ACC112 (cell line): Measurements from ENCODE around the gene MTA1.

Experiments used
- H2AFZ ChIP-seq: fragments of 200-600 bp; sonication (generic); one replicate; pipeline ENCODE4 v1.6.0; 2017; ENCODE audit warnings: antibody characterized with exemption, low read length; ENCODE audit not compliant: unreplicated experiment
- H3K27ac ChIP-seq: fragments of 200-600 bp; sonication (generic); 2 replicates; pipeline ENCODE4 v1.5.1; 2014; ENCODE audit warnings: low read depth, mild to moderate bottlenecking, antibody characterized with exemption, low read length, moderate library complexity
- H3K27me3 ChIP-seq: fragments of 200-600 bp; sonication (generic); 2 replicates; pipeline ENCODE4 v1.6.1; 2014; ENCODE audit warnings: mild to moderate bottlenecking, antibody characterized with exemption, low read length, moderate library complexity, mixed read lengths; ENCODE audit not compliant: insufficient read depth
- H3K36me3 ChIP-seq: fragments of 200-600 bp; sonication (generic); 2 replicates; pipeline ENCODE4 v1.6.1; 2016; ENCODE audit warnings: mild to moderate bottlenecking, antibody characterized with exemption, low read length, moderate library complexity, mixed read lengths; ENCODE audit not compliant: insufficient read depth
- H3K4me1 ChIP-seq: fragments of 200-600 bp; sonication (generic); one replicate; pipeline ENCODE4 v1.6.1; 2016; ENCODE audit warnings: low read length, mixed read lengths; ENCODE audit not compliant: insufficient read depth, unreplicated experiment, control insufficient read depth
- H3K4me3 ChIP-seq: fragments of 200-600 bp; sonication (generic); 2 replicates; pipeline ENCODE4 v1.5.1; 2014; ENCODE audit warnings: mild to moderate bottlenecking, low read depth, low read length
- H3K79me2 ChIP-seq: fragments of 200-600 bp; sonication (generic); one replicate; pipeline ENCODE4 v1.6.0; 2016; ENCODE audit warnings: low read length; ENCODE audit not compliant: control insufficient read depth, unreplicated experiment, insufficient read depth

Gene MTA1

DNA sequence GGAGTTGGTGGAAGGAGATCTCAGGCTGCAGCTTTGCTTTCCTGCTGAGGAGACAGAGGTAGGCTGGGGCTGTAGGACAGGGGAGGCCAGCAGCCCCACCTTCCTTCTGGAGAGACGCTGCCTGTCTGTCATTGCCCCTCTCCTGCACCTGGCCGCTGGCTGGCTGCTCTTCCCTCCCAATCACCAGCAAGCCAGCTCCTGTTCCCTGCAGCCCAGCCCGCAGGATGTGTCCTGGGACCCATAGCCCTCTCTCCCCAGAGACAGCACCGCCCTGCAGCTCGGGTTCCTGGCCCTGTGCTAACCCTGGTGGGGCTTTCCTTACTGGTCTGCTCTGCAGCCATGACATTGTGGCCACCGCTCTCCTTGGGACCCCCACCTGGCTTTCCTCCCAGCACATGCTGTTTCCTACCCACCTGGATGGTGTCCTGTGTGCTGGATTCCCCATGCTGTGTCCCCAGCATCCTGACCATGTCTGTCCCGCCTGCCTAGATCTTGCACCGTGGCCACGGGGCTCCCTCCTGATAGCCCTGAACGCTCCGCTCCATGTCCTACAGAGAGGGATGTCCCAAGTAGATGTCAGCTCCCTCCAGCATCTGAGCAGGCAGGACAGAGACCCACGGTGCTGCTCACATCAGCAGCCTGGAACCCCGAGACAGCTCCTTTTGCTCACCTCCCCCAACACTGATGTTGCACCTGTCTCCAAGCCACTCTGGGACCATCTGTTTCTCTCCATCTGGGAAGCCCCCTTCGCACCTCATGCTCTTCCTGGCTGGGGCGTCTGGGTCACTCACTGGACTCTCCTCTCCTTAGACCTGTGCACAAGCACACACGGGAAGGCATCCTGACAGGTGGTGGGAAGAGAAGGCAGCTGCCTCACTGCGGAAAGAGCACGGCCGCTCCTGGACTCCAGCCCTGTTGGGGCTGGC is 1.1 kb upstream of the MTA1 start:
- Histone ChIP-seq H3K36me3 (no peaks in the 10 kb centered on the region), H3K27me3 (no peaks in the 10 kb centered on the region), H3K4me1 (peaks cover 19% of the 10 kb centered on the region), H3K79me2 (peaks cover 38% of the 10 kb centered on the region), H3K4me3 (peak overlapping the region; percentile 92), H2AFZ (no peak overlapping the region), H3K27ac (no peak overlapping the region)

DNA sequence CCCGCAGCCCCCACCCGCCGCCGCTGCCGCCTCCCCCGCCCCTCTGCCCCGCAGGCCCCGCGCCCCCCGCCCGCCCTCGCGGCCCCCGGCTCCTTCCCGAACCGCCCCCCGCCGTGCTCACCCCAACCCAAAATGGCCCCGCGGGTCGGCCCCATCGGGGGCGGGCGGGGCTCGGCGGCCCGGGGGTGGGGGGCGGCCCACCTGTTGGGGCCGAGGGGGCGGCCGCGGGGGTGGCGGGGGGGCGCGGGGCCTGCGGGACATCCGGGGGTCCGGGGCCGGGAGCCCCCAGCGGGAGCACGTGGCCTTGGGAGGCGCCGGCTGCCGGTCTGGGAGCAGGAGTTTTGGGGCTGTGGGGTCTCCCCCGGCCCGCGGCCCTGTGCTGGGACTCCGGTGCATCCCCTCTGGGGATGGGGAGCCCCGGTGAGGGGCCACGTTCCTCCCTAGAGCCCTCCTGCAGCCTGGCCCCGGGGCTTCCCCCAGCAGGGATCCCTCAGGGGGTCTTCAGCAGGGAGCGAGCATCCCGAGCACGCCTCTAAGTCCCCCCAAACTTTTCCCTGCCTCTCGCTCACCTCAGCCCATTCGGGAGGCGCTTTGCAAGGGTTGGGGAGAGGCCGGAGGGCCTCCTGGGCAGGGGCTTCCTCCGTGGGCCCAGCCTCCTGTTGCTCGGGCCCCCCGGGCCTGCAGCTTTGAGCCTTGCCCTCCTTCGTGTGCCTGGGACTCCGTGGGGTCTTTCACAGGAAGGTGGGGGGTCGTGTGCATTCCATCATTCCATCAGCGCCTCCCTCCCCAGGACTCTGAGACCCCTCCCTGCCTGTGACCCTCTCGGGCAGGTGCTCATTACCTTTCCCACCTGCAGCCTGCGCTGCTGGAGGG is 710 bp downstream of the MTA1 start:
- Histone ChIP-seq H2AFZ (no peak overlapping the region), H3K4me1 (peaks cover 19% of the 10 kb centered on the region), H3K27me3 (no peaks in the 10 kb centered on the region), H3K79me2 (peaks cover 54% of the 10 kb centered on the region), H3K36me3 (no peaks in the 10 kb centered on the region), H3K27ac (no peak overlapping the region; the same call in 1 of the 2 replicates), H3K4me3 (peak overlapping the region; percentile 99)

DNA sequence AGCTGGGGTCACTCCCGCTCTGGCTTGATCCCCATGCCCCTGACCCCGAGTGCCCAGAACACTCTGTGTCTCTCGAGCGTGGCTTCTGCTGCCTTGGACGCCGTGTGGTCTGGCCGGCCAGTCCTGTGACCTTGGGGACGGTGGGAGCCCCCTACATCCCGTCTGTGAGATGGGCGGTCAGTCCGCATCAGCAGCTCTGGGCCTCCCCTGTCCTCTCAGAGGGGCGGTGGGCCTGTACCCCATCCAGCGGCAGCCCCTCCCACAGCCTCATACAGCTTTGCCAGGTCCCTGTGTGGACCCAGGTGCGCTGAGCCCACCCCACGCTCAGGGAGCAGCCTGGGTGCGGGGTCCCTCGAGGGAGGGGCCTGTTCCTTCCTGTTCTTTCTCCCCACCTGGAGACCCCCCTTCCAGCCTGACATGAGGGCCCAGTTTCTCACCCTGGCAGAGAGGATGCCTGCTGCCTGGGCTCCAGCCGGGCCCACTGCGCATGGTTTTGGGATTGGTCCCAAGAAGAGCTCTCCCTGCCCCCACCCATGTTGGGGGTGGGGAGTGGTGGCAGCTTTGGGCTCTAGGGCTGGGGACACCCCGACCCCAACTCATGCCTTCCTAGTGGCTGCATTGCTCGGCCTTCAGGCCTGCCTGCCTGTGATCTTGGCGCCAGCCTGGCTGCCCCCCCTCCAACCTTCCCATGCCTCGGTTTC is 1.5 kb downstream of the MTA1 start:
- Histone ChIP-seq H3K79me2 (peaks cover 62% of the 10 kb centered on the region), H3K36me3 (no peaks in the 10 kb centered on the region), H3K27ac (no peak overlapping the region), H3K4me1 (peaks cover 19% of the 10 kb centered on the region), H3K27me3 (no peaks in the 10 kb centered on the region), H2AFZ (no peak overlapping the region), H3K4me3 (peak overlapping the region; percentile 99)

GRCh38 chr14:105421723-105422615 is 2.3 kb downstream of the MTA1 start:
- Histone ChIP-seq H2AFZ (no peak overlapping the region), H3K27ac (no peak overlapping the region), H3K4me3 (peak overlapping the region; percentile 99), H3K27me3 (no peaks in the 10 kb centered on the region), H3K36me3 (no peaks in the 10 kb centered on the region; the same call in 1 of the 2 replicates), H3K4me1 (peaks cover 19% of the 10 kb centered on the region), H3K79me2 (peaks cover 70% of the 10 kb centered on the region)

DNA sequence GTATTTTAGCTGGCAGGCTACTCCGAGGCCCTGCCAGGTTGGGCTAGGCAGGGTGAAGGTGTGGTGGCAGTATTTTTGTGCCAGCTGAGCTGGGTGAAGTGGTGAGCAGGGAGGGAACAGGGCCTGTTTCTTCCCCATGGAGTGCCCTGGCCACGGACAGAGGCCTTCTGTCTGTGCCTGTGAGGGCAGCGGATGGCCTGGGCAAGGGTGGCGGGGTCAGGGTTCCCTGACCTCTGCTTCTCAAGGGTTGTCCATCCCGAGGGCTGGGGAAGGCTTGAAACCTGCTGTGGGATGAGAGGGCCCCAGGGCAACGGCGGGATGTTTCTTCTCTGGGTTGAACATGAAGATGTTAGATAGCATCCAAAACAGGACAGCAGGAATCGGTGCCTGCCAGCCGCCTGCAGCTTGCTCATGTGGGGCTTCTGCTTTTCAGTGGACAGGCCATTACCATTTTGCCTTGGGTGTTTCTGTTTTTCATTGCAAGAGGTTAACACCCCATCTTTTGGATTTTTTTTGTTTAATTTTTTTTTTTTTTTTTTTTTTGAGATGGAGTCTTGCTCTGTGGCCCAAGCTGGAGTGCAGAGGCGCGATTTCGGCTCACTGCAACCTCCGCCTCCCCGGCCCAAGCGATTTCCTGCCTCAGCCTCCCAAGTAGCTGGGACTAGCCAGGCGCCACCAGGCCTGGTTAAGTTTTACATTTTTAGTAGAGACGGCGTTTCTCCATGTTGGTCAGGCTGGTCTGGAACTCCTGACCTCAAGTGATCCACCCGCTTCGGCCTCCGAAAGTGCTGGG is 3.3 kb downstream of the MTA1 start:
- peaks cover 77% of the 10 kb centered on the region for H3K79me2 ChIP-seq
- H3K4me3 ChIP-seq: no peak overlapping the region
- H3K27me3 ChIP-seq: no peaks in the 10 kb centered on the region
- peaks cover 19% of the 10 kb centered on the region for H3K4me1 ChIP-seq
- H3K27ac ChIP-seq: no peak overlapping the region
- no peak overlapping the region for H2AFZ ChIP-seq
- no peaks in the 10 kb centered on the region; the same call in 1 of the 2 replicates for H3K36me3 ChIP-seq

- Histone ChIP-seq H3K27me3 (no peaks in the 10 kb centered on the region), H3K79me2 (peaks cover 85% of the 10 kb centered on the region), H3K36me3 (no peaks in the 10 kb centered on the region; the same call in 1 of the 2 replicates), H3K4me3 (no peak overlapping the region), H3K27ac (no peak overlapping the region), H2AFZ (no peak overlapping the region), H3K4me1 (peaks cover 19% of the 10 kb centered on the region)
Measured at GRCh38 chr14:105423488-105424195, 4.0 kb downstream of the MTA1 start.

DNA sequence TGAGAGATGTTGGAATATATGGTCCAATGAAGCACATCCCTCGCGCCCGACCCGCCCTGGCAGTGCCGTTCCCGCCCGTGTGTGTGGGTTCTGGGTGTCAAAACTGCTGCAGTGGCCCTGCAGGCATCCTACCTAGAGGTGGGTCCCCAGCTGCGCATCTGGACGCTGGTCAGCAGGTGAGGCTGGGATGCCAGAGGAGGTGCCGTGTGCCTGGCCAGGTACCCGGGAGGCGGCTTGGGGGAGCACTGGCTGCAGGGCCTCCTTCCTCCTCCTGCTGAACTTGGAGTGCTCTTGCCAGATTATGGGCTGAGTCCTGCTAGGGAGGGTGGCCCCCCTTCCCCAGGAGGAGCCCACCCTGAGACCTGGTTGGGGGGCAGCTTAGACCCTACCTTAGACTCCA is 5.2 kb downstream of the MTA1 start:
- no peak overlapping the region for H3K4me3 ChIP-seq
- no peaks in the 10 kb centered on the region; the same call in 1 of the 2 replicates for H3K36me3 ChIP-seq
- H3K4me1 ChIP-seq: peaks cover 15% of the 10 kb centered on the region
- H3K27me3 ChIP-seq: no peaks in the 10 kb centered on the region
- H3K79me2 ChIP-seq: peaks cover 86% of the 10 kb centered on the region
- H2AFZ ChIP-seq: no peak overlapping the region
- no peak overlapping the region for H3K27ac ChIP-seq

DNA sequence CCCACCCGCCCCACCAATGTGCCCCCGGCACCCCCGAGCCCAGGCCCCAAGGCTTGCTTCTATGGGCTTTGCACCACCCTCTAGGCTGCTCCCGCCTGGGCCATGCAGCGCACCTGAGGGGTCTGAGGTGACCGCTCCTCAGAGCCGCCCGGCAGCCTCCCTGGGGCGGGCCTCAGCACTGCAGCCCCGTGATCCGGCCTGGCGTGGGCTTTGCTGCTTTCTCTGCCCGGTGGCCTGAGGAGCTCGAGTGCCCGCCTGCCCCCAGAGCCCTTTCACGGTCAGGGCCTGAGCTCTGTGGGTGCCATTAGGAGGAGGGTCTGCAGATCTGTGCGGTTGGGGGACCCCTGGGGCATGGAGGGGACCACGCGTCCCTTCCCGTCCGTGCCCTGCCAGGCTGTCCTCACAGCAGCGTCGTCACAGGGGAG is 6.2 kb downstream of the MTA1 start:
- Histone ChIP-seq H3K4me1 (peaks cover 23% of the 10 kb centered on the region), H2AFZ (no peak overlapping the region), H3K27ac (no peak overlapping the region), H3K4me3 (no peak overlapping the region), H3K36me3 (no peaks in the 10 kb centered on the region; the same call in 1 of the 2 replicates), H3K27me3 (no peaks in the 10 kb centered on the region), H3K79me2 (peaks cover 87% of the 10 kb centered on the region)
